H54 (cell line): ENCODE data around the gene TFAP2D.

Source experiments
- DNase-seq: peaks from one replicate; pipeline ENCODE4 v3.0.0; 2011; ENCODE audit warnings: low spot score, mixed read lengths; ENCODE audit not compliant: insufficient read length
- FAIRE-seq: peaks from 3 replicates; lab custom pipeline; 2011; peaks lifted over from hg19 to GRCh38; lab: Jason Lieb, UNC
- POLR2A ChIP-seq: IDR thresholded peaks from 2 replicates; pipeline ENCODE4 v1.6.1; 2011; ENCODE audit warnings: low read depth, mild to moderate bottlenecking, low read length

TFAP2D gene

GRCh38 chr6:50778696-50779095 lies 65.4 kb downstream of the TFAP2D start:
- TF ChIP-seq POLR2A, result no peak
- no peak for FAIRE-seq

DNA sequence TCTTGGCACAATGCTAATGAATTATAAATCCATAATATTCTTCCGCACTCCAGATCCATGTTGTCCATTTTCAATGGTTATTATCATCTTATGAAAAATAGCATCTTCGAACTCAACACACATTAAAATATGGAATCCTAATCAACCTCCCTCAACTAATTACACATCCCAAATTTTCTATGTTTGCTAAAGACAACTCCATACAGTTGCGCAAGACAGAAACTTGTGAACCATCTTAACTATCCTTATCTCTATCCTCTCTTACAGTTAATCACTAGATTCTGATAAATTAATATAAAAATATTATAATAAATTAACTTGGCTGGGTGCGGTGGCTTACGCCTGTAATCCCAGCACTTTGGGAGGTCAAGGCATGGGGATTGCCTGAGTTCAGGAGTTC lies 67.1 kb downstream of the TFAP2D start:
- no peak for TF ChIP-seq POLR2A
- no peak for FAIRE-seq

More at GRCh38 chr6:50778696-50779095, 65.4 kb downstream of the TFAP2D start:
- no peak for DNase-seq

GRCh38 chr6:50785921-50786320 lies 72.6 kb downstream of the TFAP2D start:
- TF ChIP-seq POLR2A, result no peak
- FAIRE-seq (no peak), DNase-seq (no peak)

More for the DNA sequence above, 67.1 kb downstream of the TFAP2D start:
- no peak for DNase-seq

DNA sequence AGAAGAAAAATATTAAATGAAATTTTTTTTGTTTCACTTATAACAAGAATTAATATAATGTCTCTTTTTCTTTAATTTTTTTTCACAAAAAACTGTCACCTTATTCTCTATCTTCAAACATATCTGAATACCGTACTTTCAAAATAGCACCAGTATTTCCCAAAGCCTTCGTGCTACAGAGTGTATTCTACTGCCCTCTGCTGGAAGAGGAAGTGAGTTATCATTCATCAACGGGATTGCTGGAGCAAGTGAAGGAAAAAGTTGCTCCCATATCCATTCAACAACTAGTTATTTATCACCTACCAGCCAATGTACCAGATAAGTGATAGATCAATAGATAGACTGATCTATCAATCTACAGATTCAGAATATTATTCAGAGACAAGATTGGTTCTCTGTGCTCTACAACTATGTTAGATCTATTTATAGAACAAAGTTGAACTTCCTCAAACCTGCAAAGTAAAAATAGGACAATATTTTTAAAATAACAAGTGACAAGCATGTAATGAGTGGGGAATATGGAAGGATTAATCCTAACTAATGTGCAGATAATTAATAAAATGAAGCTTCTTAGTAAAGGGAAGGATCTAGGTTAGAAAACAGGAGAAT lies 78.7 kb downstream of the TFAP2D start:
- peak; percentile 65 for FAIRE-seq
- no peak for TF ChIP-seq POLR2A
- peak; percentile 7 for DNase-seq

GRCh38 chr6:50792771-50793170 lies 79.4 kb downstream of the TFAP2D start:
- no peak for FAIRE-seq
- no peak for TF ChIP-seq POLR2A
- DNase-seq, result no peak

- TF ChIP-seq POLR2A, result no peak
- DNase-seq (no peak), FAIRE-seq (no peak)
These were observed 82.2 kb downstream of the TFAP2D start for GRCh38 chr6:50795574-50795973.

DNA sequence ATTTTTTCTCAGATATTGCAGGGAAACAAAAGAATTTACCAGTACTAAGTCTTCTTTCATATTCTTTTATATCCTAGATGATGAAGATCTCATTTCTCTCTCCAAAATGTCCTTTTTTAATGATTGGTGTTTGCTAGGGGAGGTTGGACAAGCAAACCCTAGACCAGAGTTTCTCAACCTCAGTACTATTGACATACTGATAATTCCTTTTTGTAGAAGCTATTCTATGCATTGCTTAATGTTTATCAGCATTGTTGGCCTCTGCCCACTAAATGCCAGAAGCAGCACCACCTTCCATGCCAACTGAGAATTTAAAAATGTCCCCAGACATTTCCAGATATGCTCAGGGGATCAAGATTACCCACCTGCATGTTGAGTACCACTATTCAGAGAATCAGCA lies 91.0 kb downstream of the TFAP2D start:
- DNase-seq (no peak), FAIRE-seq (no peak)
- no peak for TF ChIP-seq POLR2A

- FAIRE-seq (no peak), DNase-seq (no peak)
- TF ChIP-seq POLR2A, result no peak
These were observed 93.7 kb downstream of the TFAP2D start for GRCh38 chr6:50807035-50807434.

DNA sequence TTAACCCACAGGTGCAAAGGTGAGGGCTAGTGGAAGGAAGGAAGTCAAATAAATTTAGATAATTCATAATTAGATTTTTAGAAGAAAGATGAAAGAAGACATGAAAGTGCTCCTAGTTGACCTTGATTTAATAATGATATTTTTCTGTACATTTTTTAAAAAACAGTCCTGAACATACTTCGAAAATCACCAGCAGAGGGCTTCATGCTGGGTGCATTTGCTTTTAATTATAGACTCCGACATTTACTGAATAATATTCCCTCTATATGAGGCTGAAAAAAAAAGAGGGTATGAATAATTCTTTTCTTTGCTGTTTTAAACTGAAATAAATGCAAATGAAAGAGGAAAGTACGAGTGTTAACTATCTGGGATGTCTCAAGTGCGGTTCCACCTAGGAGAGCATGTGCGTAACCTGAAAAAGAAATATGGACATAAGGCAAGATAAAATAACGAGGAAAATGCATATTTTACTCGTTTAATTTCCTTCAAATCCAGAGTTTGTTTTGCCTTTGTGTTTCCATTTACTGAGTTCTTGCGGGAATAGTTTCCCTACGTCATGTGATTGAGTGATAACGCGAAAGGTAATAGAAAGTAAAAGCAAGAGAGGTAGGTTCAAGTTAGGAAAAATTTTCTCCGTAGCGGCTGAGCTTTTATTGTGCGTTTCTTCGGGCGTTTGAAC lies 102.2 kb downstream of the TFAP2D start:
- no peak for TF ChIP-seq POLR2A
- no peak for DNase-seq
- FAIRE-seq, result no peak

DNA sequence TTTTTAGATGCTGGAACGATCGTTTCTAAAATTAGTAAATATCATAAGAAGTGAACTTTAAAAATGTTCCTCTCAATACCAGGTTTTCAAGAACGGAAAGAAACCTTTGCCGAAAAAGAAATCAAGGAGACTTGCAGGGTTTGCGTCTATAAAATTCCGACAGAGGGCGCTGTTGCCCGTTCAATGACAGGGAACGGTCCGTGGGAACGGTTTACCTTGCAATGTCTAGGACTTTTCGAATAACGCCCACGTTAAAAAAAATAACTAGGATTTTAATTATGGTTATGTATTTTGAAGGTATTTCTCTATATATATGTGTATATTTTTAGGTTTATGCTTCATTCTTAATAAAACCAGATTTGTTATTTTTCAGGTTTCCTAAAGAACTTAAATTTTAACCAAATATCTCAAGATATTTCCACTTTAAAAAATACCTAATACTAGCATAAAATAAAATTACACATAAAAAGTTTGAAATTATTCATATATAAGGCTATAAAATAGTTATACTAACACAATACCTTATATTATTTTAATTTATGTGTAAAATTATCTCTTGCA lies 102.9 kb downstream of the TFAP2D start:
- FAIRE-seq, result peak; percentile 93
- peak; percentile 74 for DNase-seq
- TF ChIP-seq POLR2A, result no peak

DNA sequence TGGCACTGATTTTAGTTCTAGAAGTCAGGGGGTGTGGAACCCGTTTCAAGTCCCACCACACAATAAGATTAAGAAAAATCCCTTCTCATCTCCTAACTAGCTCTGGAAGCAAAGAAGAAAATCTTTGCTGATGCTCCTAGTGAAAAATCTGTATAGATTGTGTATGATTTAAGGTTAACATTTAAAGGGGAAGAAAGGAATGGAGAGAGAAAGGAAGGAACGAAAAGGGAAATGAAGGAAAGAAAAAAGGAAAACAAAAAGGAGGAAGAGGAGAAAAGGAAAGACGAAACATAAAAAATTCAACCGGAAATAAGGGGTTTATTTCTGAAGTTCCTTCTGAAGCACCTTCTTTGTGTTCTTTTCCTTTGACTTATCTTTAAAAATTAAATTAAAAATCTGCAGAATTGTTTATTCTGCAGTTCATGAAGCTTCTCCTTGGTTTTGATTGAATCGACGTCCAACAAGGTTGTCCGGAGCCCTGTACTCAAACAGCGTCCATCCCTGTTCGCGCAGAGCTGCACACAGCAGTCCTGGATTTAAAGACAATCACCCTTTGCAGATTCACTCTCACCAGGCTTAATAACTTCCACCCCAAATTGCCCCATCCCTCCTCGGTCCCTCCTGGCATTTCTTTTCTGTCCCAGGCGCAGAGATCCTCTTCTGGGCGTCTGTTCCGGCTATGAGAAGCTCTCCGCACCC lies 103.8 kb downstream of the TFAP2D start:
- TF ChIP-seq POLR2A, result no peak
- no peak for DNase-seq
- FAIRE-seq, result no peak

DNA sequence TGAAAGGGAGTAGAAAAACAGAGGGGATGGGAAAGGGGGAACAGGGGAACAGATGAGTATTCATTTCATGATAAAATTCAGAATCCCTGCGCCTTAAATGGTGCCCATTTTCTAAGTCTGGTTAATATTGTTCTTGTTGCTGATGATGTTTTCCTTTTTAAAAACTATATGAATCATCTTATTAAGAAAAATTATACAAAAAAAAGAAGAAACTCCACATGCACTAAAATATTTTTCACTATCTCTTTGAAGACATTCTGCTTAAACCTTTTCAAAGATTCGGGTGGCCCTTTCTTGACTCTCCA lies 104.3 kb downstream of the TFAP2D start:
- no peak for TF ChIP-seq POLR2A
- FAIRE-seq, result no peak

GRCh38 chr6:50818020-50818419 lies 104.7 kb downstream of the TFAP2D start:
- no peak for TF ChIP-seq POLR2A
- FAIRE-seq, result no peak
- DNase-seq, result no peak

More for the DNA sequence above, 104.3 kb downstream of the TFAP2D start:
- no peak for DNase-seq

DNA sequence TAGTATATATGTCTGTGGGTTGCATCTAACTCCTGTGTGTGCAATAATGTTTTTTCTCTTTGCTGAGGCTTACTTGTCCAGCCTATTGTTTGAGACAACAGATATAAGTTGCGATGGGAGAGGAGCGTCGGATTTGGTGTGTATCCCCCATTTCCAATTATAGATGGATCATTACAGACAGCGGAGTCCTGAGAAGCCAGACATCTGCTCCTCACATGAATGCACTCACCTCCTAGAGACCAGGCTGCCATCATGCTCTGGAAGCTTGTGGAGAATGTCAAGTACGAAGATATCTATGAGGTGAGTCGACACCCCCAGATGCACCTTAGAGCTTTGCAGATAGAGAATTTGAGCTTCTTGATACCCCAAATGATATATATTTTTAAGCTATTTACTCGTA lies 105.3 kb downstream of the TFAP2D start, which contains the start of gene TFAP2B:
Gene TFAP2B, plus strand, starts transcription at position 199 of the 400 bp plus-strand sequence. Its CDS starts 21 bp downstream, at position 220.
- no peak for FAIRE-seq
- no peak for TF ChIP-seq POLR2A
- no peak for DNase-seq

DNA sequence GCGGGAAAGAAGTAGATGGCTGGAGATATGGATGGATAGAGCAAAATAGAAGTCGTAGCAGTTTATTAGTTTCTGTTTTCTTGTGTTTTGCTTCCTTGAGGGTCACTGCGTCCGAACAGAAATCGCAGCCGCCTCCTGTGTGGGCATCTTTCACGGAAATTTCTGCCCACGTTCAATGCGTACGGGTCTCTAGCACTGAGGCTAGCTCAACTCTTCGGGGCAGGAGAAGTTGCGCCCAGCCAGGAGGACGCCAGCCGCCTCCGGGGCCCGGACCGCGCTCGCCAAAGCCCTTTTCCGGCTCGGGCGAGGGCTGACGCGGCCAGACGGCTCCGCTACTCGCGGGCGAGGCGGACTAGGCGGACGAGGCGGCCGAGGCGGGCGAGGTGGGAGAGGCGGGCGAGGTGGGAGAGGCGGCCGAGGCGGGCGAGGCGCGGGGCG lies 106.2 kb downstream of the TFAP2D start:
- TF ChIP-seq POLR2A, result no peak
- no peak for FAIRE-seq
- no peak for DNase-seq
